ENCODE results near the gene NCAPH2.
A peak's percentile ranks its signal among the peaks of the same experiment; 100 is the strongest.

The NCAPH2 gene

GRCh38 chr22:50528682-50529415 is 20.8 kb downstream of the NCAPH2 start:
- peak overlapping the region; percentile 99 for H3K27ac ChIP-seq
- TF ChIP-seq CTCF (IDR thresholded peaks at IDR 0.05): no peak
- no peak for TF ChIP-seq ZFX (IDR thresholded peaks at IDR 0.05; ENCODE audit: borderline replicate concordance)

- TF ChIP-seq CTCF (IDR thresholded peaks at IDR 0.05) (no peak), ZFX (IDR thresholded peaks at IDR 0.05; ENCODE audit: borderline replicate concordance) (no peak)
- H3K27ac ChIP-seq: peak overlapping the region; percentile 99
Measured at GRCh38 chr22:50529416-50529896, 21.4 kb downstream of the NCAPH2 start.

GRCh38 chr22:50529897-50530579 is 22.0 kb downstream of the NCAPH2 start, which contains the start of gene TYMP:
TYMP (minus strand) TSS chr22:50530012; CDS start chr22:50529709, 303 bp downstream.
- peak within 1 kb of the TSS; percentile 99 for H3K27ac ChIP-seq
- no peak for TF ChIP-seq CTCF (IDR thresholded peaks at IDR 0.05)
- TF ChIP-seq ZFX (IDR thresholded peaks at IDR 0.05; ENCODE audit: borderline replicate concordance): no peak

- H3K27ac ChIP-seq: peak overlapping the region; percentile 99
- no peak for TF ChIP-seq ZFX (IDR thresholded peaks at IDR 0.05; ENCODE audit: borderline replicate concordance)
- no peak for TF ChIP-seq CTCF (IDR thresholded peaks at IDR 0.05)
Measured at GRCh38 chr22:50530580-50530876, 22.5 kb downstream of the NCAPH2 start.

GRCh38 chr22:50530877-50531545 is 23.0 kb downstream of the NCAPH2 start:
- TF ChIP-seq CTCF (IDR thresholded peaks at IDR 0.05) (no peak), ZFX (IDR thresholded peaks at IDR 0.05; ENCODE audit: borderline replicate concordance) (no peak)
- H3K27ac ChIP-seq: peak overlapping the region; percentile 99

- TF ChIP-seq CTCF (IDR thresholded peaks at IDR 0.05): no peak
- TF ChIP-seq ZFX (IDR thresholded peaks at IDR 0.05; ENCODE audit: borderline replicate concordance): no peak
- peak overlapping the region; percentile 99 for H3K27ac ChIP-seq
Measured at GRCh38 chr22:50531546-50531961, 23.5 kb downstream of the NCAPH2 start.
